ENCODE results near the gene TRIM50. TPM values are rescaled to one million over a fixed set of nuclear protein-coding genes. Genes with fewer than 3 reads are reported as not detected.

The TRIM50 gene
- total RNA-seq, 8 experiments from 2014 or later = 0.14 to 0.47 TPM; not detected in 6

Other genes starting within 250 kb of the TRIM50 start
- gene SPDYE9, start 242.0 kb downstream of the TRIM50 start, total RNA-seq = 1 to 10 TPM in 2 of 8 experiments, under 1 TPM in 6; 0.46 to 4.4 (median 0.80) TPM
- 10 to 100 TPM; 22.4 to 41.8 (median 27.2) TPM for gene NSUN5, start 19.3 kb downstream of the TRIM50 start, total RNA-seq
- gene FKBP6, start 79 bp upstream of the TRIM50 start, total RNA-seq = under 1 TPM in 4 of 8 experiments, not detected in 4; 0.08 to 0.47 (median 0.20) TPM
- gene FZD9, start 105.7 kb upstream of the TRIM50 start, total RNA-seq = 10 to 100 TPM in 2 of 8 experiments, 1 to 10 TPM in 4, under 1 TPM in 2; 0.38 to 15.2 (median 6.2) TPM
- gene BAZ1B, start 194.2 kb upstream of the TRIM50 start, total RNA-seq = 10 to 100 TPM; 44.7 to 98.2 (median 53.2) TPM
- gene BCL7B, start 229.6 kb upstream of the TRIM50 start, total RNA-seq = 10 to 100 TPM; 17.6 to 35.8 (median 32.1) TPM

Measured in motor neuron (in vitro differentiated cells).